ENCODE data around the gene VPS18. TPM values are rescaled to one million over a fixed set of nuclear protein-coding genes. Genes with fewer than 3 reads are reported as not detected.
A peak's percentile ranks its signal among the peaks of the same experiment; 100 is the strongest.

The VPS18 gene
- polyA plus RNA-seq, 1 donor: 19.5 TPM

DNA sequence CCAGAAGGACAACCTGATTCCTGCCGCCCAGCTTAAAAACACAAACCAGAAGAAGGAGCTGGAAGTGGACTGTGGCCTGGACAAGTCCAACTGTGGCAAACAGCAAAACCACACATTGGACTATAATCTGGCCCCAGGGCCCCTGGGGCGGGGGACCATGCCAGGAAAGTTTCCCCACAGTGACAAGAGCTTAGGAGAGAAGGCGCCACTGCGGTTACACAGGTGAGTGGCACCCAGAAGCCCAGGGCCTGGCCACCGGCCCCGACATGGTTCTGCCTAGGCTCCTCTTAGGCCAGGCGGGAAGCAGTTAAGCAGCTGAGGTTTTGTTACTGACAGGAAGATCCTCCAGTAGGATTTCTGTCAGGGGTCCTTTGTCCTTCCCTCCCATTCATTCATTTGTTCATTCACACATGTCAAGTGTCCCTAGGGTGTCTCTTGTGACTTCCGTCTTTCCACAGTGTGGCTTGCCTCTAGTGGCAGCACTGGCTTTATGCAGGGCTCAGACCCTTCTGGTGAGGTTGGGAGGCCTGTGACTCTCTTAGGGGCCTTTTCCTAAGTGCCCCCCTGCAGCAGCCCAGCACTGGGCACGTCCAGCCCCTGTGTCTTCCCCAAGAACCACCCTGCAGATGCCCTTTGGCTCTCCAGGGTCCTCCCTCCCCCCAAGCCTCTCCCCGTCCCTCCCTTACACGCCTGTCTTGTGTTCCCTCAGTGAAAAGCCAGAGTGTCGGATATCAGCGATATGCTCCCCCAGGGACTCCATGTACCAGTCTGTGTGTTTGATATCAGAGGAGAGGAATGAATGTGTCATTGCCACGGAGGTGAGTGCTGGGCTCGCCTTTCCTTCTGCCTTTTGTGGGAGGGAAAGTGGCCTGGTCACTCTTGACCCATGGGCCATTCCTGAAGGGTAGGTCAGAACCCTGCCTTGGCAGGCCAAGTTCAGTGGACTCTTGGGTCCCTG is 42.7 kb downstream of the VPS18 start:
- H3K36me3 ChIP-seq (ENCODE audit: control insufficient read depth, insufficient read depth, low read length): peaks cover 35% of the 10 kb centered on the region
- DNase-seq: no peak
- no CpG with 5 or more reads among the region's 15 CpGs for WGBS (ENCODE audit: insufficient coverage, low lambda C conversion rate)
- no peak overlapping the region for H3K27ac ChIP-seq (ENCODE audit: low read length)
- H3K9me3 ChIP-seq (ENCODE audit: control insufficient read depth, low read depth, low read length): peaks cover 2% of the 10 kb centered on the region
- H3K4me3 ChIP-seq (ENCODE audit: low read length): no peak overlapping the region
- no peaks in the 10 kb centered on the region for H3K27me3 ChIP-seq (ENCODE audit: control insufficient read depth, insufficient read depth, low read length)
- H3K4me1 ChIP-seq (ENCODE audit: control insufficient read depth, insufficient read depth, low read length): peaks cover 39% of the 10 kb centered on the region

DNA sequence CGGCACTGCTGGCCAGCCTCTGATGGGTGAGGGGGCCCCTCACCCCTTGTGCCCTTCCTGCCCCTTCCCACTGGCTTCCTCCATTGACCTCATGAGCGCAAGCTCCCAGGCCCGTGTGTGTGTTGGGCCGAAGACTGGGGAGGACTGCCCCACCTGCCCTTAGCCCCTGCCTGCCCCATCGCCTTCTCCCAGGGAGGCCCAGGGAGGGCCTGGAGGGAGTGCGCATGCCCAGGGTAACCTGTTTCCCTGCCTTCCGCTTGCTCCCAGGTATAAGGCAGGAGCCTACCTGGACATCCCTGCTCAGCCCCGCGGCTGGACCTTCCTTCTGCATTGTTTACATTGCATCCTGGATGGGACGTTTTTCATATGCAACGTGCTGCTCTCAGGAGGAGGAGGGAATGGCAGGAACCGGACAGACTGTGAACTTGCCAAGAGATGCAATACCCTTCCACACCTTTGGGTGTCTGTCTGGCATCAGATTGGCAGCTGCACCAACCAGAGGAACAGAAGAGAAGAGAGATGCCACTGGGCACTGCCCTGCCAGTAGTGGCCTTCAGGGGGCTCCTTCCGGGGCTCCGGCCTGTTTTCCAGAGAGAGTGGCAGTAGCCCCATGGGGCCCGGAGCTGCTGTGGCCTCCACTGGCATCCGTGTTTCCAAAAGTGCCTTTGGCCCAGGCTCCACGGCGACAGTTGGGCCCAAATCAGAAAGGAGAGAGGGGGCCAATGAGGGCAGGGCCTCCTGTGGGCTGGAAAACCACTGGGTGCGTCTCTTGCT is 43.7 kb downstream of the VPS18 start:
- Histone ChIP-seq H3K27ac (ENCODE audit: low read length) (no peak overlapping the region), H3K9me3 (ENCODE audit: control insufficient read depth, low read depth, low read length) (peaks cover 2% of the 10 kb centered on the region), H3K36me3 (ENCODE audit: control insufficient read depth, insufficient read depth, low read length) (peaks cover 35% of the 10 kb centered on the region), H3K27me3 (ENCODE audit: control insufficient read depth, insufficient read depth, low read length) (no peaks in the 10 kb centered on the region), H3K4me1 (ENCODE audit: control insufficient read depth, insufficient read depth, low read length) (peaks cover 42% of the 10 kb centered on the region), H3K4me3 (ENCODE audit: low read length) (no peak overlapping the region)
- WGBS (ENCODE audit: insufficient coverage, low lambda C conversion rate): no CpG with 5 or more reads among the region's 19 CpGs
- DNase-seq: no peak

DNA sequence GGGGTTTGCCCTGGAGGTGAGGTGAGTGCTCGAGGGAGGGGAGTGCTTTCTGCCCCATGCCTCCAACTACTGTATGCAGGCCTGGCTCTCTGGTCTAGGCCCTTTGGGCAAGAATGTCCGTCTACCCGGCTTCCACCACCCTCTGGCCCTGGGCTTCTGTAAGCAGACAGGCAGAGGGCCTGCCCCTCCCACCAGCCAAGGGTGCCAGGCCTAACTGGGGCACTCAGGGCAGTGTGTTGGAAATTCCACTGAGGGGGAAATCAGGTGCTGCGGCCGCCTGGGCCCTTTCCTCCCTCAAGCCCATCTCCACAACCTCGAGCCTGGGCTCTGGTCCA is 44.3 kb downstream of the VPS18 start:
- H3K4me3 ChIP-seq (ENCODE audit: low read length): no peak overlapping the region
- DNase-seq: no peak
- H3K36me3 ChIP-seq (ENCODE audit: control insufficient read depth, insufficient read depth, low read length): peaks cover 35% of the 10 kb centered on the region
- H3K27me3 ChIP-seq (ENCODE audit: control insufficient read depth, insufficient read depth, low read length): no peaks in the 10 kb centered on the region
- WGBS (ENCODE audit: insufficient coverage, low lambda C conversion rate): no CpG with 5 or more reads among the region's 6 CpGs
- peaks cover 37% of the 10 kb centered on the region for H3K4me1 ChIP-seq (ENCODE audit: control insufficient read depth, insufficient read depth, low read length)
- H3K9me3 ChIP-seq (ENCODE audit: control insufficient read depth, low read depth, low read length): peaks cover 2% of the 10 kb centered on the region
- no peak overlapping the region for H3K27ac ChIP-seq (ENCODE audit: low read length)

DNA sequence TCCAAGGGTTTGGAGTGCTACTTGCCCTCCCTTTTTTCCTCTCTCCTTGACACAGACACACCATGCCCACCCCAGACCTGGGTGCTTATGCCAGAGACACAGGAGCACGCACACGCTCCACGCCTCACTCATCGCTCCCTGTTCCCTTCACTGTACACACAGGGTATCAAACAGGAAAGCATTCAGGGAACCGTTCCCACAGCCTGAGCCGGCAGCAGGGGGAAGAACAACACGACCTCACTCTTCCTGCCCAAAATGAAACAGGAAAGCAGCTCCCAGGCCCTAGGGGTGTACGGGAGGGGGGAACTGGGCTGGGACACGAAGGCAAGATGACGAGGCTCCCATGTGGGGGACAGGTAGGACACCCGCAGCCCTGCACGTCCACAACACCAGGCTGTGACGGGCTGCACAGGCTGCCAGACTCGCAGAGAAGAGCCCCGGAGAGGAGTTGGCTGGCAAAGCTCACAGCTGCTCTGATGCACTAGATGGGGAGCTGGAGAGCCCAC is 46.1 kb downstream of the VPS18 start:
- DNase-seq: no peak
- WGBS (ENCODE audit: insufficient coverage, low lambda C conversion rate): no CpG with 5 or more reads among the region's 15 CpGs
- peaks cover 22% of the 10 kb centered on the region for H3K4me1 ChIP-seq (ENCODE audit: control insufficient read depth, insufficient read depth, low read length)
- peak overlapping the region; percentile 82 for H3K27ac ChIP-seq (ENCODE audit: low read length)
- peaks cover 2% of the 10 kb centered on the region for H3K9me3 ChIP-seq (ENCODE audit: control insufficient read depth, low read depth, low read length)
- H3K36me3 ChIP-seq (ENCODE audit: control insufficient read depth, insufficient read depth, low read length): peaks cover 25% of the 10 kb centered on the region
- H3K27me3 ChIP-seq (ENCODE audit: control insufficient read depth, insufficient read depth, low read length): no peaks in the 10 kb centered on the region
- no peak overlapping the region for H3K4me3 ChIP-seq (ENCODE audit: low read length)

DNA sequence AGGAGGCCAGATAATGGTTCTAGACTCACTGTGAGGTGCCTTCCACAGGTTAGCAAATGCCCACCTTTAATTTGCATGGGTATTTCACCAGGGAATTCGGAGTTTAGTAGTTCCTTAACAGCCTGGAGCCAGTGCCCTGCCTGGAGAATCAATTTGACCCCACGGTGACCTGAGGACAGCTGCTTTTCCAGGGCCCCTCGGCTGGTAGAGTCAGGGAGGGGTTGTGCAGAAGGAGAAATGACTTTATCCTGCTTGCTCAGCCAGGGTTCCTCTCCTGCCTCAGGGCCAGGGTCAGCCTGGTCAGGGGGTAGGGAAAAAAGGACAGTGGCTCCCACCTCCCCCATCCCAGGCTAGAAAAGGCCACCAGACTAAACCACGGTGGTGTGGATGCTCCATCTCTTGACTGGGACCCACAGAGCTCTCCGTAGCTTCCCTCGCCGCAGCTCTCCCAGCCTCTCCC is 46.8 kb downstream of the VPS18 start:
- no peaks in the 10 kb centered on the region for H3K27me3 ChIP-seq (ENCODE audit: control insufficient read depth, insufficient read depth, low read length)
- peaks cover 22% of the 10 kb centered on the region for H3K4me1 ChIP-seq (ENCODE audit: control insufficient read depth, insufficient read depth, low read length)
- H3K27ac ChIP-seq (ENCODE audit: low read length): peak overlapping the region; percentile 82
- WGBS (ENCODE audit: insufficient coverage, low lambda C conversion rate): no CpG with 5 or more reads among the region's 7 CpGs
- DNase-seq: no peak
- H3K36me3 ChIP-seq (ENCODE audit: control insufficient read depth, insufficient read depth, low read length): peaks cover 19% of the 10 kb centered on the region
- peak overlapping the region; percentile 37 for H3K4me3 ChIP-seq (ENCODE audit: low read length)
- peaks cover 2% of the 10 kb centered on the region for H3K9me3 ChIP-seq (ENCODE audit: control insufficient read depth, low read depth, low read length)

DNA sequence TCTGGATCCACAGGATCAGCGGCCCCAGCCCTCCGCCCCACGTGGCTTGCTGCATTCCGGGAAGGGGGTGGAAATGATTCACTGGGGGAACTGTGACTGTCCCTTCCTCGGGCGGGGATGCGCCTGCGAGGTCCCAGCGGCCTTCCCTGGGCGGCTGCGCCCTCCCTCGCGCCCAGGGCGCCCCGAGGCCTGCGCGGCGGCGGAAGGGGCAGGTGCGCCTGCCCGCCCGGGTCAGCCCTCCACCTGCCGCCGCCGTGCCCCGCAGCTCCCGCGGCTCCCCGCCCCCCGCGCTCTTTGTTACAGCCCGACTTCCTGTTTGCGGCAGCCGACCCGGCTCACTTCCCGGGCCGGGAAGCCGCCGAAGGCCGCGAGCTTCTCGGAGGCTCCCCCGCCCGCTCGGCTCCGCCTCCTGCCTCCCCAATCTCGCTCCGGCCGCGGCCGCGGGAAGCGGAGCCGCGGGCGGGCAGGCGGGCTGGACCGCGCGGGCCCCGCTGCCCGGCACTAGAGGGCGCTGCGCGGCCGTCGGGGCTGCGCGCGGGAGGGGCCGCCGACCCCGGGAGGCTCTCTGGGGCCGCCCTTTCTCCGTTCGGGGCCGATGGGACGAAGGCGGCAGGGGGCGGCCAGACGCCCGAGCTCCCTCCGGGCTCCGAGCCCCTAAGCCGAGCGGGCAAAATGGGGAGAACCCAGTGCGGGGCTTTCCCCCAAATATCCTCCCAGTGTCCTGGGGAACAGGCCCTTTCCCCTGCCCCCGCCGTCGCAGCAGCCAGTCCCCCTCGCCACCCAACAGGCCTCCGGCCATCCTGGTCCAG is 47.5 kb downstream of the VPS18 start:
- Histone ChIP-seq H3K27ac (ENCODE audit: low read length) (peak overlapping the region; percentile 82), H3K27me3 (ENCODE audit: control insufficient read depth, insufficient read depth, low read length) (no peaks in the 10 kb centered on the region), H3K36me3 (ENCODE audit: control insufficient read depth, insufficient read depth, low read length) (peaks cover 13% of the 10 kb centered on the region), H3K4me1 (ENCODE audit: control insufficient read depth, insufficient read depth, low read length) (peaks cover 22% of the 10 kb centered on the region), H3K4me3 (ENCODE audit: low read length) (peak overlapping the region; percentile 67), H3K9me3 (ENCODE audit: control insufficient read depth, low read depth, low read length) (no peaks in the 10 kb centered on the region)
- DNase-seq: peak; percentile 69 to 89
- WGBS (ENCODE audit: insufficient coverage, low lambda C conversion rate): no CpG with 5 or more reads among the region's 92 CpGs

DNA sequence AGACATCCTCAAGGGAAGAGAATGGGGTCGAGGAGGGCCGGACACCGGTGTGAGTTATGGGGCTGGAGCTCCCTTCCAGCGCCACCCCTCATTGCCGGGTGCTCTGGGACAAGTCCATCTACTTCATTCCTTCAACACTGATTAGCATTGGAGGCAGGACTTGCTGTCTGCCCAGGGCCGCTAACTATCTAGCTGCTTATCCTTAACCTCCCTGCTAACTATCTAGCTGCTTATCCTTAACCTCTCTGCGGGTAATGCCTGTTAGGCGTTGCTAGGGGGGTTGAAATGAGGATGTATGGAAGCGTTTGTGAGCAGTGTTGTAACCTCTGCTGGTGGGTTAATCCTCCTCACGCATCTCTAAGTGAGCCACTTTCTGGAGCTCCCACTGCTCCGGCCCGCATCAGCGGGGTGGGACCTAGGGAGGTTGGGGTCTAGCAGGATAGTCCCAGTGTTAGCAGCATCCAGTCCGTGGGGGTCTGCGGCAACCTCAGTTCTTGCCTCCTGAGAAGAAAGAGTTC is 48.1 kb downstream of the VPS18 start:
- Histone ChIP-seq H3K36me3 (ENCODE audit: control insufficient read depth, insufficient read depth, low read length) (peaks cover 7% of the 10 kb centered on the region), H3K27ac (ENCODE audit: low read length) (peak overlapping the region; percentile 81), H3K4me1 (ENCODE audit: control insufficient read depth, insufficient read depth, low read length) (peaks cover 22% of the 10 kb centered on the region), H3K9me3 (ENCODE audit: control insufficient read depth, low read depth, low read length) (no peaks in the 10 kb centered on the region), H3K27me3 (ENCODE audit: control insufficient read depth, insufficient read depth, low read length) (no peaks in the 10 kb centered on the region), H3K4me3 (ENCODE audit: low read length) (peak overlapping the region; percentile 67)
- no CpG with 5 or more reads among the region's 15 CpGs for WGBS (ENCODE audit: insufficient coverage, low lambda C conversion rate)
- DNase-seq: no peak

DNA sequence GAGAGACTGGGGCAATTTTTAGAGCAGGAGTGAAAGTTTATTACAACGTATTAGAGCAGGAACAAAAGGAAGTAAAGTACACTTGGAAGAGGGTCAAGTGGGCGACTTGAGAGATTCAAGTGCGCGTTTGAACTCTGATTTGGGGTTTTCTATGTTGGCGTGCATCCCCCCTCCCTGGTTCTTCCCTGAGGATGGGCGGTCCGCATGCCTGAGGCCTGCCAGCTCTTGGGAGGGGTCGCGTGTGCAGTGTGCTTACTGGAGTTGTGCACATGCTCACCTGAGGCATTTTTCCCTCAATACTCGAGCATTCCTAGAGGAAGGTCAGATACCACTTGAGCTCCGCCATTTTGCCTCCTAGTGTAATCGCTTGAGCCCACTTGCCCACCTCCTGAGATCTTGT is 48.6 kb downstream of the VPS18 start:
- Histone ChIP-seq H3K4me1 (ENCODE audit: control insufficient read depth, insufficient read depth, low read length) (peaks cover 22% of the 10 kb centered on the region), H3K4me3 (ENCODE audit: low read length) (no peak overlapping the region), H3K27ac (ENCODE audit: low read length) (no peak overlapping the region), H3K9me3 (ENCODE audit: control insufficient read depth, low read depth, low read length) (no peaks in the 10 kb centered on the region), H3K27me3 (ENCODE audit: control insufficient read depth, insufficient read depth, low read length) (no peaks in the 10 kb centered on the region), H3K36me3 (ENCODE audit: control insufficient read depth, insufficient read depth, low read length) (peaks cover 2% of the 10 kb centered on the region)
- no peak for DNase-seq
- WGBS (ENCODE audit: insufficient coverage, low lambda C conversion rate): 40% methylated on average over 1 of the region's 12 CpGs

DNA sequence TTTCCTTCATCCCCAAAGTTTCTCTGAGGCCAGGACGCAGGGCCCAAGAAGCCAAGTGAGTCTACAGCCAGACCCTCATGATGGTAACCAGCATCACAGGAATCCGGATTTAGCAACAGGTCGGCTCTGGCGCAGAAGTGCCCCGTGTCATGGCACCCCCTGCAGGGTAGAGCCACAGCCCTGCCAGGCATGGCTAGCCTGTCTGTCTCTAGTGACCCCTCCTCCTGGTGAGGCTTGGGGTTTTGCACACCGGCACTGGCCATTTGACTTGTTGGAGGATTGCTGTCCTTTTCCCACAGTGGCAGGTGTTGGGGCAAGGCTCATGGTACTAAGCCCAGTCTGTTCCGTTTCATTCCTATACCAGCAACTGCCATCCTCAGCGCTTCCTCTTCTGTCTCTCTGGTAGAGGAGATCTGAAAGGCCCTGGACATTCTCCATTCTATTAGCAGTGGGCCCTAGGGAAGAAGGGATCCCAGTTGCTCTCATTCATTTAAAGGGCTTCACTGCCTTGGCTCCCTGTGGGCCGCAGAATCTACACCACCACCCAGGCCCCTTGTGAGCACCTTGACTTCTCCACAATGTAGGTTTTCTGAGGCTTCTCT is 49.6 kb downstream of the VPS18 start:
- no peak overlapping the region for H3K4me3 ChIP-seq (ENCODE audit: low read length)
- 100% methylated on average over 1 of the region's 9 CpGs for WGBS (ENCODE audit: insufficient coverage, low lambda C conversion rate)
- H3K36me3 ChIP-seq (ENCODE audit: control insufficient read depth, insufficient read depth, low read length): no peaks in the 10 kb centered on the region
- peaks cover 22% of the 10 kb centered on the region for H3K4me1 ChIP-seq (ENCODE audit: control insufficient read depth, insufficient read depth, low read length)
- no peaks in the 10 kb centered on the region for H3K27me3 ChIP-seq (ENCODE audit: control insufficient read depth, insufficient read depth, low read length)
- H3K27ac ChIP-seq (ENCODE audit: low read length): no peak overlapping the region
- no peaks in the 10 kb centered on the region for H3K9me3 ChIP-seq (ENCODE audit: control insufficient read depth, low read depth, low read length)
- DNase-seq: no peak

Measured in large intestine (tissue), 3 donors.